ENCODE measurements around the gene ZFC3H1.

- TF ChIP-seq POLR2AphosphoS5 (IDR thresholded peaks at IDR 0.05; ENCODE audit: low read depth, low read length) (no peak), TAF1 (IDR thresholded peaks at IDR 0.05; ENCODE audit: low read depth, low read length) (no peak), POLR2A (IDR thresholded peaks at IDR 0.05; ENCODE audit: low read depth, low read length) (no peak), SPI1 (IDR thresholded peaks at IDR 0.05; ENCODE audit: low read depth, low read length) (no peak), POU2F2 (IDR thresholded peaks at IDR 0.05; ENCODE audit: low read depth, low read length) (no peak)
These were observed 72.0 kb downstream of the ZFC3H1 start for GRCh38 chr12:71591601-71592000.

Measured in GM12891 (cell line).